Measurements from ENCODE around the gene HCN3.

GRCh38 chr1:155300024-155300423 is 22.8 kb downstream of the HCN3 start:
- TF ChIP-seq CTCF (conservative IDR thresholded peaks at IDR 0.05; ENCODE audit: low read length) (no peak), EZH2phosphoT487 (IDR thresholded peaks at IDR 0.05; ENCODE audit: borderline replicate concordance) (no peak)

Data from Loucy (cell line).